ENCODE measurements around the gene SLC44A1.
A peak's percentile ranks its signal among the peaks of the same experiment; 100 is the strongest.

Gene SLC44A1

DNA sequence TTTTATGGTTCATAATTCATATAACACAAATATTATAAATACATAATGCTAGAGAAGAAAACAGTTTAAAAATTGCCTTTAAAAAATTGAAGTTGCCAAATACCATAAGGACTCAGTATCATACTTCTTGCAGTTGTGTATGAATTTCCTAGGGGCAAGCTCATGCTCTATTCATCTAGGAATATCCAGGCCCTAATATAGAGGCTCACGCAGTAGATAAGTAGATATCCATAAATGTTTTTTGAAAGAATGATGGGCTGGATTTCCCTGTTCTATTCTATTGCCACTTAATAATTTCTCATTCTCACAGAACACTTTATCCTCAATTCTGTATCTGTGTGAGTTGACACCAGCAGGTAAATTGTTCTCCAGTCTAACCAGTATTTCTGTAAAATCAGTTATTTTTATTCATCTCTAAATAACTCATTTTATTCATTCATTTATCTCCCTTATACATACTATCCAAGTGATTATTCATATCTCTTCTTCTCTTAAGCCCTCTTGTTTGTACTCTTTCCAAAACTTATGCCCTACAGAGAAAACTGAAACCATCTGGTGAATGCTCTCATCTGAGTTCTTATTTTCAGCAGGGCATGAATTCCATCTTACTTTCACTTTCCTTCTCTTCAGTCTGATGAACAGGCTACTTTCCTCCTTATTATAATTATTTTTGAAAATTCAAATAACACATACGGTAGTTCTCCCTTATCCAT lies 97.1 kb downstream of the SLC44A1 start:
- no peak for DNase-seq

DNA sequence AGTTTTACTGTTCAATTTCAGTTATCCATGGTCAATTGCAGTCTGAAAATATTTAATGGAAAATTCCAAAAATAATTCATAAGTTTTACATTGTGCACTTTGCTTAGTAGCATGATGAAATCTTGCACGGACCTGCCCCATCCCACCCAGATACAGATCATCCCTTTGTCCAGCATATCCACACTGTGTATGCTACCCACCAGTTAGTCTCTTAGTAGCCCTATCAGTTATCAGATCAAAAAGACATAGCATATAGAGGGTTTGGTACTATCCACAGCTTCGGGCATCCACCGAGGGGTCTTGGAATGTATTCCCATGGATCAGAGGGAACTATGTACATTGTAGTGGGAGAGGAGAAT lies 97.7 kb downstream of the SLC44A1 start:
- no peak for DNase-seq

GRCh38 chr9:105344283-105344682 lies 99.8 kb downstream of the SLC44A1 start:
- no peak for DNase-seq

DNA sequence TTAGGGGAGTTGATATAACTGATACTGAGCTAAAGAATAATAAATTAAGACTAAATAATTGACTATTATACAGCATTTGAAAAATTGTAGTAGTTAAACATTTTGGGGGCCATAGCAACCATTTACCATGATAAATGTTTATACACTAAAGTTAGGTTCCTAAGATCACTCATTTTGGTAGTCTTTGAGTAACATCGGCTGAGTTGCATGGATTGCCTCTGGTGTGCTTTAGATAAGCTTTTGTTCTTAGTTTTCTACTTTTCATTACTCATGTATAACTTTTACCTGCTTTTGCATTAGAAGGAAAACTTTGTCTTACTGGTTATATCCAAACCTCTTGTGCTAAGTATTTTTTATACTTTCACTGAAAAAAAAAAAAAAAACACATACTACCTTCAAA lies 101.2 kb downstream of the SLC44A1 start:
- no peak for DNase-seq

DNA sequence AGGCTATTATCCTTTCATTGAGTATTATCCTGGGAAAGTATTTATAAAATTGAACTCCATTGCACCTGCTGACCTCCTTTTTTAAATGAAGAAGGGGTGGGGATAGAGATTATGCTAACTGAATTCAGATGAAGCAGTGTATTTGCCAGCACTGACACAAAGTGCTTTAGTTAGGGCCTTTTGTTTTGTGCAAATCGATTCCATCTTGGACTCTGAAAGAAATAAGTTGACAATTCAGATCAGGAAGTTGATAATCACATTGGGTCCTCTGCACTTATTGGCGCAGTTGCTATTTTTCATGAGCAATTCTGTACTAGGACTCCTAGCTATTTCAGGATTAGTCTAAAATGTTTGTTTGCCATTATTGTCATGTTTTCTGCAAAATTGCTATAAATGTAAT lies 101.8 kb downstream of the SLC44A1 start:
- no peak for DNase-seq

DNA sequence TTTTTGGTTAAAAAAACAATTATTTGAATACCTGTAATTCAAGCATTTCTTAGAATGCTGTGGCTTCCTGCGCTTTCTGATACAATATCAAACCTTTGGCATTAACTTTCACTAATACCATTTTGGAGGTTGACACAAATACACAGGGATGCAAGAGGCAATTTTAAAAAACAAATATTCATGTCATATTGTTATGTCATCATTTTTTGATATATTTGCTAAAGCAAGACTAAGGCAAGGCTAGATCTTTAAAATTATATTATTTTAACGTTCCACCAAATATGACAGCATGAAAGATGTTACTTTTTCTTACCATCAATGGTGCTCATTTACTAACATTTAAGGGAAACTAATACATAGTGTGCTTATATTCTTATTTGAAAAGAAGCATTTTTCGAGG lies 110.0 kb downstream of the SLC44A1 start:
- no peak for DNase-seq

GRCh38 chr9:105355781-105356180 lies 111.3 kb downstream of the SLC44A1 start:
- DNase-seq = no peak

DNA sequence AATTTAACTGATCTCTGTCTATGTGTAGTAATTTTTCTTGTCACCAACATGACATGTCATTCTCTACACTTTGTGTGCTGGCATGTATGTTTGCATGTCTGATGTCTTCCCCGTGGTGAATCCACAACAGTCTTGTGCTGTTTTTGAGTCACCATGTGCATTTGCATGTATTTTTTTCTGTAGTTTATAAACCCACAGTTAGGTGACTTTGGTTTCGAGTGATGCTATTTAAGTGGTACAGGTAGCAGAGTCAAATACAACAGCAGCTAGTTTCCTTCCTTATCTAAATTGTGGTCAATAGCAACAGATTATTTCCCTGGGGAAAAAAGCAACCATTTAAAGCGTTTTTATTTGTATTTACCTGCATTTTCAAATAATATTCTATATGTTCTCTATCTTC lies 113.5 kb downstream of the SLC44A1 start:
- DNase-seq = no peak

GRCh38 chr9:105359892-105360291 lies 115.4 kb downstream of the SLC44A1 start:
- DNase-seq = no peak

- no peak for DNase-seq
These were observed 115.9 kb downstream of the SLC44A1 start for GRCh38 chr9:105360344-105360743.

GRCh38 chr9:105361873-105362272 lies 117.4 kb downstream of the SLC44A1 start:
- no peak for DNase-seq

- no peak for DNase-seq
These were observed 118.0 kb downstream of the SLC44A1 start for GRCh38 chr9:105362470-105362869.

DNA sequence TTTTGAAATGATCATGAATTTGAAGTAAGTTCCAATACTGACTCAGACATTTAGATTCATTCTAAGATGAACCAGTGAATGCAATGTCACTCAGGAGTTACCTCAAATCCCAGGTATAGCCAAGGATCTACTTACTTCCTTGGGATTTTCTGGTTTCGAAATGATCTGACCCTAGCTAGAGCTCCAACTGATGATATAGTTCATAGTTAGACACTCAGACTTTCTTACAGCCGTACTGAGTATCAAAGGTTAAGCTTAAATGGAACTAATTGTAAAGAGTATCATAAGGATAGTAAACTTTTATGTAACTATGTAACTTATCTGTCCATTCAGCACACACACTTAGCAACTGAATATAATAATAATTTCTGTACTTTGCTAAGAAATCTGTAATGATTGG lies 119.4 kb downstream of the SLC44A1 start:
- DNase-seq = no peak

- DNase-seq = no peak
These were observed 125.5 kb downstream of the SLC44A1 start for GRCh38 chr9:105369911-105370310.

- DNase-seq = no peak
These were observed 129.3 kb downstream of the SLC44A1 start for GRCh38 chr9:105373723-105374122.

DNA sequence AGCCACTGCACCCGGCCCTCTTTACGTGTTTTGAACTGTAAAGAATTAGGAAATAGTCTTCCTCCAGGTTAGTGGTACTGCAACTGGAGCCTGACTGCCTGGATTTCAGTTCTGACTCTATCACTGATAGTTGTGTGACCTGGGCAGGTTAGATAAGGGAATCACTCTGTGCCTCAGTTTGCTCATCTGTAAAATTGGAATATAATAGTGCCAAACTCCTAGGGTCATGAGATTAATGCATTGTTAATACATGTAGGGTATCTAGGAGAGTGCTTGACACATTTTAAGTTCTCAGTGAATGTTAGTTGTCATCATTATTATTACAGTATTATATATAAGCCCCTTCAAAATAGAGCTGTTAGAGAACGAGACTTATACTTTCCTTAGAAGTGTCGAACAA lies 130.9 kb downstream of the SLC44A1 start:
- DNase-seq = no peak

DNA sequence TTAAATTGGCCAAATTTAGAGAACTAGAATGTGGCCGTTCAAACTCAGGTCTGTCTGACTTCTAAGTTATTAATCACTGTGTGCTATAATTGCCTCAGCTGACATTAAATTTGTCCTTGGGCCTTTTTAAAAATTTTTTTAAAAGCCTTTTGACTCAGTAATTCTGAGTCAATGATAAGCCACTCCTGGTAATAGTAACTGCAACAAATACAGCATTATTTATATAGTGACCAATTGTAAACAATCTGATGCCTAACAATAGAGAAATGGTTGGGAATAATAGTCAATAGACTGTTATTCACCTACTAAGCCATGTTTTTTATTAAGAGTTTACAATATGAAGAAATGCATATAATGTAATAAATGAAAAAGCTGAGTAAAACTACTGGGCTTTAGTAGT lies 132.4 kb downstream of the SLC44A1 start:
- no peak for DNase-seq

GRCh38 chr9:105385381-105385985 lies 141.0 kb downstream of the SLC44A1 start:
- peak; percentile 11 for DNase-seq

DNA sequence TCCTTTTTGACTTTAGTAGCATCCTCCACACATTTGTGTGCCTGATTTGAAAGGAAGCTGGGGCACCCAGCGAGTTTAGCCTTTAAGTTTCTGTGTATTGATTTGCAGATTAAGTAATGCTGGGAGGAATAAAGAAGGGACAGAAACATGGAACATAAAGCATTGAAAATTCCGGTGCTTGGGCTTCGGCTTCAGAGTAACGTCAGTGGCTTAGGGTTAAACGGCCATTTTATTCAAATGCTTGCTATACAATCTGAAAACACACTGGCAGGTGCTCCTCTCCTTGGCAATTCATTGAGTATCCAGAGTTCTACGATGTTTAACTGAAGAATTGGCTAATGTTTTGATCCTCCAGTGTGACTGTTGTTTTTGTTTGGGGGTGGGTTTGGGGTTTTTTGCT lies 145.3 kb downstream of the SLC44A1 start:
- no peak for DNase-seq

DNA sequence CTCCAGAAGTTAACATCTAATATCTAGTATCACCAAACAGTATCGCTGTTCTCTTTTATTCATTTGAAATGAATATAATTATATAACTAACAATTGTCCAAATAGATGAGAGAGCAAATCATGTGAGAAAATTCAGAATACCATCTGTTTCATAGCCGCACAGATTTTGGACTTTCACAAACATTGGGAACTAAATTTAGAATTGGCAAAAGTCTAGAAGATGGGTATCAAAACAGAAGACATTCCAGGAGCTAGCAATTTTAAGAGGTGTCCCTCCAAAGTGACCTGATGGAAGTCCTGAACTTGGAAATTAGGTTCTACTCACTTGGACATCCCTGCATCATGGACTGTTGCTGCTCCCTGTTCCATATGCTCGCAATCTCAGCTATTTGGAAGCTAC lies 146.4 kb downstream of the SLC44A1 start:
- DNase-seq = no peak

GRCh38 chr9:105391288-105391687 lies 146.8 kb downstream of the SLC44A1 start:
- DNase-seq = no peak

- no peak for DNase-seq
These were observed 148.1 kb downstream of the SLC44A1 start for GRCh38 chr9:105392531-105392930.

GRCh38 chr9:105393576-105394344 lies 149.3 kb downstream of the SLC44A1 start:
- no peak for DNase-seq

- DNase-seq = no peak
These were observed 152.0 kb downstream of the SLC44A1 start for GRCh38 chr9:105396441-105396840.
